GM18873 (cell line): ENCODE data around the gene MRPL10.

Source experiments
- ATAC-seq: cut with Tn5 transposase; IDR thresholded peaks from one replicate; pipeline ENCODE4 v1.9.1; 2021; ENCODE audit warnings: mild to moderate bottlenecking, moderate library complexity, moderate number of reproducible peaks; ENCODE audit not compliant: unreplicated experiment, low FRiP score

The MRPL10 gene

DNA sequence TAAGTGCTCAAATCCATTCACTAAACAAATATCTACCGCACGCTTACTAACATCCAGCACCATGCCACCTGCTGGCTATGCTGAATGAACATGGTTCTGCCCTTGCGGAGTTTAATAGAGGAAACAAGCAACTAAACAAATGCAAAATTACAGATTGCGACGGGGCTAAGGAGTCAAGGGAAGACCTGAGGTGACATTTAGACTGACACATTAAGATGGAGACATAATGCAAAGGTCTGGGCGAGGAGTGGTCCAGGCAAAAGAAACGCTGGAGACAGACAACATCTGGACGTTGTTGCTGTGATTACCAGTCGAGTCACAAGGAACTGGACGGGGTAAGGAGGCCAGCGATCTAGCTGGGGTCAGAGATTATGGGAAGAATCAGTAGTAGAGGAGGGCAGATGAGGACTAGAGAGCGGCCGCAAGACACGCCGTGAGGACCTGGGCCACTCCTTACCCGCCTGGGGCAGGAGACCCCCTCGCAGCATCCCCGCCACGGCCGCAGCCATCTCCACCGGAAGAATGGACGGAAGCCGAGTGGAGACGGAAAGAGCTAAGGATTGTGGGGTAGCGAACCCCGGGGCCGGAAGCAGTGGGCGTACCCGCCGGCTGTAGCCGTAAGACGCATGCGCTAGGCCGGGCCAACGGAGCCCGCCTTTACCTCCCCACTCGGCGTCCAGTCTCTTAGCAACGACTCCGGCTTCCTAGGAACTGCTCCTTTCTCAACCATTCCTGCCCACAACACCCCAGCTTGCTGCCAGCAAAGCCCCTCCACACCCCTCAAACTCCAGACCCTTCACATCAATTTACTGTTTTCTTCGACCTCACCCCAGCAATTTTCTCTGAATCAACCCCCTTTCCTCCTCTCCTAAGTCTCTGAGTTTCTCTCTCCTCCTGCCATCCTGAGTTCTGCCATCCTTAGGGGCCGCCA lies at the start of gene MRPL10, which contains the start of gene LRRC46:
MRPL10 (minus strand) TSS at position 539 of the 931 bp plus-strand sequence; CDS start at position 509, 30 bp downstream.
LRRC46 (plus strand) TSS at position 668 of the 931 bp plus-strand sequence. CDS start 320 bp downstream, outside the sequence.
- ATAC-seq: peak; percentile 68

DNA sequence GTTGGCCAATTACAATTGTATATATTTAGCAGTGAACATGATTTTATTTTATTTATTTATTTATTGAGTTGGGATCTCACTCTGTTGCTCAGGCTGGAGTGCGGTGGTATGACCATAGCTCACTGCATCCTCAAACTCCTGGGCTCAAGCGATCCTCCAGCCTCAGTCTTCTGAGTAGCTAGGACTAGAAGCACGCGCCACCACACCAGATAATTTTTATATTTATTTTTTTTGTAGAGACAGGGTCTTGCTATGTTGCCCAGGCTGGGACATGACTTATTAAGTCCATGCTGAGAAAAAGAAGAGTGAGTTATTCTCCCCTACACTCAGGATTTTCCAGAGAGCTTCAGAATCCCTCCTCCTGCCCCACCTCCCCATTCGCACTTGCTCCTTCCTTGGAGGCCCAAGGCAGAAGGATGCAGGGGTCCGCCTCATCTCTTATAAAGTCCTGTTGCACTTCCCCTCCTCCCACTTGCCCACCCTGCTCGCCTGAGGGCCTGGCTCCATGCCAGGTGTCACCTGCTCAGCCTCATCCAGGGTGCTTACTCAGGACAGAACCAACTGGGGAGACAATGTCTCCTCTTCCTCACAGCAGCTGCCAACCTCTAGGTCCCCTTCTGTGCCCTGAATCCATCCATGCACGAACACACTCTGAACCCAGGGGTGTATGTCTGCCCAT lies 48.6 kb upstream of the MRPL10 start:
- no peak for ATAC-seq

DNA sequence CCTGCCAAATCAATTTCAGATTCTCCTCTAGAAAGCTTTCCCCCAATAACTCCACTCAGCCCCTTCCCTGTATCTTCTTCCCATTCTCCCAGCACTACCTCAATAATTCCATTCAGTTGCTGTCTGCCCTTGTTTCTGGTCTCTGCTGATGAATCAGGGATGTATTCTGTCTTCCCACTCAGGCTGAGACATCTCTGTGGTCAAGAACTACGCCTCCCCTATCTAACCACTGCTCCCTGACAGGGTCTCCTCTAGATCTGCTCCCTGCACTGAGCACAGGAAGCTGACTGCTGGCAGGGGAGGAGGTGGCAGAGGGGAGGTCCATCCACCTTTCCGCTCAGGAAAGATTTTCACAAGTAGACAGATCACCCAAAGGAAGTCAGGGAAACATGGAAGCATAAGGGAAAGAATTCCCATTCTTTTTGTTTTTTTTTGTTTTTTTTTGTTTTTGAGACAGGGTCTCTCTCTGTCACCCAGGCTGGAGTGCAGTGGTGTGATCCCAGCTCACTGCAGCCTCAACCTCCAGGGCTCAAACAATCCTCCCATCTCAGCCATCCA lies 47.8 kb upstream of the MRPL10 start:
- ATAC-seq: no peak

DNA sequence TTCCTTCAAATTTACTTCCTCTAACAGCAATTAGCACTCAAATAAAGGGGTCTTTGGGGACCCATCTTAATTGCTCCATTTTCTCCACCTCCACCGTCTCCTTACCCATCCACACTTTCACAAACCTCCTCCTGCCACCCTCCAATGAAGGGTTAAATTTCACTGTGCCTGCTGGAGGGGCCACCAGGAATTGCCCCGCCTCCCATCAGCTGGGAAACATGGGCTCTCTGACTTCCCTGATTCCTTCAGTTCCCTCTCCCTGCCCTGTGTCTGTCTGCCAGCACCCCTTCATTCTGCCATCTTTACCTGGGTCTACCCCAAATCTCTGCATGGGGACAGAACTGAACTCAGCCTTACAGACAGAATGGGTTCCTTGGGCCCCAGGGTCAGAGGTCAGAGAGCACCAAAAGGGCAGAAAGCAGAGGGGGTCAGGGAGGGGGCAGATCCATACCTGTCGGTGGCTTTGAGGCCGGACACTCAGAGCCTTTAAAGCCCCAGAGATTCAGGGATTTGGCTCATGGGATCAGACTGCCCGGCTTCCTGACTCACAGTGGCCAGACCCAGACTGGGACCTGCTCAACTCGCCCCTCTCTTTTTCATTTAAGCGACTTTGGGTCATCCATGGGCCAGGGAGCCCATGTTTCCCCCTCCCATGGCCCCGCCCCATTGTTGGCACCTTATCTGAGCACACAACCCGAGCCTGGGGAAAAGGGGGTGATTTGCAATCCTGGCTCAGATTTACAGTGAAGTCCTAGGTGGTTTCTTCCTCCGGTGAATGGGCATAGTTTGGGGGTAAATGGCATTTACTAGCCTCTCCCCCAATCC lies 47.1 kb upstream of the MRPL10 start:
- no peak for ATAC-seq

DNA sequence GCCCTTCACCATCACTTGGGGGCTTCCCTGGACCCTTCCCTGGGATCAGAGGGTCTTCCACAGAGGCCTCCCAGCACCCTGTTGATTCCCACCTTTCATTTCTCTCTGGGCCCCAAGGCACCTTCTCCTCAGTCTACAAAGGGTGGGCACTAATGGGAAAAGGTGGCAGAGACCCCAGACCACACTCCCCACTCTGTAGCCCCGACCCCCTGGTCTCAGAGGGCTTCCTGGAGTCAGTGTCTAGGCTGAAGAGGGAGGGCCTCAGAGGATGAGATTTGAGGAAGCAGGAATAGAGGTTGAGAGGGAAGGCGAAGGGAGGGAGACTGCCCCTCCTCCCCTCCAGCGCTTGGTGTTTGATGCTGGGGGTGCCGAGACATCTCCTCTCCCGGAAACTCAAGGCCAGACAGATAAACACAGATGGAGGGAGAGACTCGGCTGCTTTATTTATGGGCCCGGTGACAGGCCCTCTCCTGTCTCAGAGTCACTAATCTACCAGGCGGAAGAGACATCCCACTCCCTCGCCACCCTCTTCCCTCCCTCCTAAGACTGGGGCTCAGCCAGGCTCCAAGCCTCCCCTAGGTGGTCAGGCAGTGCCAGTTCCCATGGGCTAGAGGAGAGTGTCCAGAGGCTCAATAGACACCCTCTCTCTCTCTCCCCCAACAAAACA lies 46.2 kb upstream of the MRPL10 start:
- no peak for ATAC-seq

DNA sequence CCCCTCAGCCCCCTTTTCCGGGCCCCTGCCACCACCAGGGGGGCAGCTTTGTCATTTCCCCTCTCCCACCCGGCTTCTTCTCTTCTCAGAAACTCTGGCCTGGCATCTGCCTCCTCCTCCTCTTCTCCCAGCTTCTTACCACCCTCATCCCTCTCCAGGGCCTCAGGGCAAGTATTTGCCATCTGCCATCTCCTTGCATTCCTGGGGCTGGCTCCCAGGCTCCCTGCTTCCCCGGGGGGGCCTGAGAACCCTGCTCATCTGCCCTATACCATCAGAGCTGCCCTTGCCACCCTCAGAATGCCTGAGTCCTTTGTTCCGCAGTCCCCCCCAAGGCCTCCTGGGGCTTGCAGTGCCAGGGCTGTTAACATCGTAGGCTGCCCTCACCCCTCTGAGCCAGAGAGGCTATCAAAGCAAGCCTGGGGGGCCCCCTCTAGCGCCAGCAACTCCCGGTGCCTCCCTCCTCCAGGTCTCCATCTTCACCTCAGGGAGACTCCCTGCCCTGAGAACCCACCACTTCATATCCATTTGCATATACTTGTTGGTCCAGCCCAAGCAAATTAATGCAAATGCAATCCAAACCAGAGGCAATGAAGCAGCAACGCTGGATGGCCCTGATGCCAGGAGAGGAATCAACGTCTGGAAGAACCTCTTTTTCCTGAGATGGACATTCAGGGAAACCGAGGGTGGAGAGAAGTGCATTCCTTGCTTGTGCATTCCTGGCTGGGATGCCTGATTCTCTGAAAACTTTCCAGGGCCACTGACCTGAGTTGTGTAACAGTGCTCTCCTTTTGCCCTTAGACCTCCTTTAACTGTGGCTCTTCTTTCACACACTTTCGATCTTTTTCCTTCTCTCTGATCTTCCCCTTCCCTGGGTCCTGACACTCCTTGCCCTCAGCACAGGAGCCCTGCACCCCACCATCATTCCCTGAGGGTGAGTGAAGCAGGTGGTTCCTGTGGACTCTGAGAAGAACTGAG lies 44.0 kb upstream of the MRPL10 start:
- ATAC-seq: no peak

DNA sequence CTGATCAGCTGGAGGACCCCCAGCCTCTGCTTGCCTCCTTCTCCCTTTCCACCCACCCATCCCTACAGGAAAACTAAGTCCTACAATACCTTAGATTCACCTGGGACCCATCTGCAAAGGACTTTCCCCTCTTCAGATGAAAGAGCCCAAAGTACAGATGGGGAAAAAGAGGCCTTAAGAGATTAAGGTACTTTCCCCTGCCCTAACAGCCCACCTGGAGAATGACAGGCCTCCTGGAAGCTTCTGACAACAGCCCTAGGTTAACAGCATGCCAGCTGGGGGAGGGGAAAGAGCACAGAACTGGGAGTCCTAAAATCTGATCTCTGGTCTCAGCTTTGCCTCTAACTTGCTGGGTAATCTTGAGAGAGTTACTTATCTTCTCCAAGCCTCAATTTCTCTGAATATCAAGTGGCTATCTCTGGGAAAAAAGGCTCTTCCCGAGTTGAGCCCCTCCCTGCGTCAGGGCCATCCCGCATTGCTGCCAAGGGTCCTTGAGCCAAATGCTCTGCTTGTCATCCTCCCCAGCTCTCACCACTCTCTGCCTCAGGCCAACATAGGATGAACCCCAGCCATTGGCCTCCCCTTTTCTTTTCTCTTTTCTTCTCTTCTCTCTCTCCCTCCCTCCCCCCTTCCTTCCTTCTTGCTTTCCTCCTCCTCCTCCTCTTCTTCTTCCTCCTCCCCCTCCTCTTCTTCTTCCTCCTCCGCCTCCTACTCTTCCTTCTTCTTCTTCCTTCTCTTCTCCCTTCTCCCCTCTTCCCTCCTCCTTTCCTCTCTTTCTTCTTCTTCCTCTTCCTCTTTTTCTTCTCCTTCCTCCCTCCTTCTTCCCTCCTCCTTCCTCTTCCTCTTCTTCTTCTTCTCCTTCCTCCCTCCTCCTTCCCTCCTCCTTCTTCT lies 42.1 kb upstream of the MRPL10 start:
- no peak for ATAC-seq

DNA sequence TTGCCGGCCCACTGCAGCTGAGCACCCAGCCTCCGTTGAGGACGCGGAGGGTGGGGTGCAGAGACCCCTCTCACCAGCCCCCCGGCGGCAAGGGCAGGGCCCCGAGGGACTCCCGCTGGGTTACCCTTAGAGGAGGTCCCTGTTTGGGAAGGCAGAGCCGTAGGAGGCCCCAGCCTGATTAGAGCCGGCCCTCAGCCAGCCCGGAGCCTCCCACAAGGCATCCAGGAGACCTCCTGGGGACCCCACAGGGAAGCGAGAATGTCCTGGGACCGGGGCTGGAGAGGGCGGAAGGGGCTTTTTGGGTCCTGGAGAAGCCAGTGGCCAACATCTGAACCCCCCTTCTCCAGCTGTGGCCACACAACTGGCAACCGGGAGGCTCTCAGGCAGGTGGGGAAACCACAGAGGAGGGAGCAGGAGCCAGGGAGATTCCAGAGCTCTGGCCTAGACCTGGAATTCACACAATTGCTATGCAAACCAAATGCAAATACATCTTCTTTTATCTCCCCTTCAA lies 41.4 kb upstream of the MRPL10 start:
- ATAC-seq: no peak

- no peak for ATAC-seq
Observed at GRCh38 chr17:47872019-47872650, 40.8 kb upstream of the MRPL10 start.

- ATAC-seq: no peak
Observed at GRCh38 chr17:47871048-47871447, 39.7 kb upstream of the MRPL10 start.

DNA sequence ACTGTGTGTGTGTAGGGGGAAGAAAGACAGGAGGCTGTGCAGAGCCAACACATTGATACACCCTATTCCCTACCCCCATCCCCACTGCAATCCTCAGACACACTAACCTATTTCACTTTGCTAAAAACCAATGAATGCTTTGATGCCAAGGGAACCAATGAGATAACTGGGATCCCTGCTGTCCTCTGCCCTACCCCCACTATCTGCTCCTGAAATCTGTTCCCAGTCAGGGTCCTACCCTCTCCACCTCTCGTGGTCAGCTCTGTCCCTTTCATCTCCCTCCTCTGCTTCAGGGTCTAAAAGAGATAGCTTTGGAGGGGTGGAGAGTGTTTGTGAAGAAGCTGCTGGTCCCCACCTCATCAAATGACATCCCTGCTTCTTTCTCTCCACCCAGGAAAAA lies 38.7 kb upstream of the MRPL10 start:
- no peak for ATAC-seq

DNA sequence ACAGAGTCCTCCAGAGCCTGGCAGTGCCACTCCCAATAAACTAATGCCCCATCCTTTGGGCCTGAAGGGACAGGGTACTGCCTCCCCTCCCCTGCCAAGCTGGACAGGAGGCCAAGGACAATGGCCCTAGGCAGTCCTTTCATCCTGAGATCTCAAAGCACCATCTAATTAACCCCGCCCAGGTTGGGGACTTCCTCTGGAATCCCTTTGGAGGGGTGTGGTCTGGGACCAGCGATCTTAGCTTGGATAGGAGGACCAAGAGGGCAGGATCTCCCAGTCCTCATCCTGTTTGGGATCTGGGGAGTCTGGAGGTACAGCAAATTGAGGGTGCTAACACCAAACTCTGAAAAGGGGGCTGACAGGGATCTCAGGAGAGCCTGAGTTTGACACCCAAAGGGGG lies 37.8 kb upstream of the MRPL10 start:
- no peak for ATAC-seq

DNA sequence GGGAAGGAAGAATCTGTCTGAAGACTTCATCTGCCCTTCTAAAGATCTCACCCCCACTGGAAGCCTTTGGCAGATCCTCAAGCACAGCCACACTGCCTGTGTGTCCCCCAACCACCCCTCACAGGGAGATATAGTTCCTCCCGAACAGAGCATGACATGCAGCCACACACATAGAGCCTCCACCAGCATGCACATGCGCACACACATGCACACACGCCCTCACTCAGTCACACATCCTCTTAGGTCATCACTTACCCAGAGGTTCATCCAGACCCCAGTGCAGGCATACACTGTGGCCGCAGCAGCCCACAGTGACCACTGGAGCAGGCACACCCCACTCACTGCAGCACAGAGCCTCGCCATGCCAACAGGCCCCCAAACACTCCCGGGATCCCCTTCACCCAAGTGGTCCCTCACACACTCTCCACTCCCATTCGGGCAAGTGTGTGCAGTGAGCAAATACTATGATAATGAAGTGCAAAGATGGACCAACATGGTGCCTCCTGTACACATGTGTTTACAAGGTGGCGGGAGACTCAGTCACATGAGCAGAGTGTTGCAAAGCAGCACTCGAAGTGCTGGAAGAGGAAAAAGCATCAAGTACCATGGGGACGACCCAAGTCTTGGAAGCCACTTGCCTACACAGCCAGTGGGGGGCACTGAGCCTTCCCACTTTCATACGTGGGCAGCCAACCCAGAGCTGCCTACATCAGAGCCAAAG lies 36.6 kb upstream of the MRPL10 start:
- no peak for ATAC-seq

DNA sequence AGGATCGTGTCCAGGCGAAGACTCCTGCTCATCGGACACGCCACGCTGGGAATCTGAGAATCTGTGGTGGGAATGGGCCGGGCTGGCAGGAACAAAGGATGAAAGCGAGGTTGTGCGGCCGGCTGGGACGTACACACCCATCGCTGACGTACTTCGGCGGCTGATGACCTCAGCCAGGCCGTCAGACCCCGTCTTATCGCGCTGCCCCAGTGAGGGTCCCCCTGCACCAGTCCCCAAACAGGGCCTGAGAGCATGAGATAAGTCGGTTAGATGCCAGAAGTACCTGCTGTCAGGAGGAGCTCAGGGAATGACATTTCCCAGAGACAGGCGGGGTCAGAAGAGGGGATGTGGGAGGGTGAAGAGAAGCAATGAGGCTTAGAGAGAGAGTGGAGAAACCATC lies 35.6 kb upstream of the MRPL10 start:
- no peak for ATAC-seq

- no peak for ATAC-seq
Observed at GRCh38 chr17:47864791-47865216, 33.5 kb upstream of the MRPL10 start.
